GM21390 (cell line): Measurements from ENCODE around the gene VANGL2.
"Not testable (repeated sequence)": the region's sequence is repeated elsewhere in the genome, so short reads cannot be mapped to it uniquely, and the experiment has no call there.

ENCODE experiments used
- ATAC-seq: cut with Tn5 transposase; IDR thresholded peaks from one replicate; pipeline ENCODE4 v1.9.1; 2021; ENCODE audit not compliant: unreplicated experiment

Gene VANGL2

GRCh38 chr1:160370561-160371345, 29.6 kb upstream of the VANGL2 start:
- ATAC-seq, result no peak

- no peak for ATAC-seq
These were observed 29.1 kb upstream of the VANGL2 start for GRCh38 chr1:160371346-160371631.

GRCh38 chr1:160371756-160372155, 28.6 kb upstream of the VANGL2 start:
- no peak for ATAC-seq

- no peak for ATAC-seq
These were observed 26.7 kb upstream of the VANGL2 start for GRCh38 chr1:160373696-160374095.

GRCh38 chr1:160374306-160375110, 25.9 kb upstream of the VANGL2 start:
- ATAC-seq, result no peak

- no peak for ATAC-seq
These were observed 24.4 kb upstream of the VANGL2 start for GRCh38 chr1:160375788-160376524.

GRCh38 chr1:160376525-160377131, 23.7 kb upstream of the VANGL2 start:
- no peak for ATAC-seq

- no peak for ATAC-seq
These were observed 22.7 kb upstream of the VANGL2 start for GRCh38 chr1:160377585-160378206.

GRCh38 chr1:160384812-160385211, 15.6 kb upstream of the VANGL2 start:
- ATAC-seq, result not testable (repeated sequence)

- not testable (repeated sequence) for ATAC-seq
These were observed 12.0 kb upstream of the VANGL2 start for GRCh38 chr1:160388406-160388805.

- ATAC-seq, result no peak
These were observed 5.7 kb upstream of the VANGL2 start for GRCh38 chr1:160394673-160395072.

GRCh38 chr1:160397651-160398050, 2.7 kb upstream of the VANGL2 start:
- no peak for ATAC-seq

GRCh38 chr1:160398823-160399222, 1.5 kb upstream of the VANGL2 start:
- ATAC-seq, result no peak

GRCh38 chr1:160399544-160400222, 681 bp upstream of the VANGL2 start:
- ATAC-seq, result no peak

GRCh38 chr1:160400646-160401486, 502 bp downstream of the VANGL2 start:
- no peak for ATAC-seq

- no peak for ATAC-seq
These were observed 1.1 kb downstream of the VANGL2 start for GRCh38 chr1:160401487-160401805.

- no peak for ATAC-seq
These were observed 1.8 kb downstream of the VANGL2 start for GRCh38 chr1:160402001-160402795.

- no peak for ATAC-seq
These were observed 2.9 kb downstream of the VANGL2 start for GRCh38 chr1:160403244-160403643.

GRCh38 chr1:160404094-160404493, 3.7 kb downstream of the VANGL2 start:
- no peak for ATAC-seq
